ENCODE measurements around the gene OR6C2. TPM values are rescaled to one million over a fixed set of nuclear protein-coding genes. Genes with fewer than 3 reads are reported as not detected.
A peak's percentile ranks its signal among the peaks of the same experiment; 100 is the strongest.
"Not testable (repeated sequence)": the region's sequence is repeated elsewhere in the genome, so short reads cannot be mapped to it uniquely, and the experiment has no call there.

OR6C2 gene
- total RNA-seq = not detected

GRCh38 chr12:55443776-55444175 lies at the start of gene OR6C2:
Gene OR6C2, plus strand, starts transcription at chr12:55444076. Its CDS starts 8,138 bp downstream, at chr12:55452214.
- ATAC-seq = no peak
- no peaks in the 10 kb centered on the region for H3K27me3 ChIP-seq
- H3K4me3 ChIP-seq = no peak within 1 kb of the TSS
- H3K27ac ChIP-seq = no peak within 1 kb of the TSS
- 64 to 70% methylated on average over 2 of the region's 2 CpGs for WGBS, 2 donors (ENCODE audit: low coverage in 1 of 2)
- peaks cover 0 to 18% (median 0%) of the 10 kb centered on the region in 3 donors for H3K9me3 ChIP-seq
- no peaks in the 10 kb centered on the region for H3K4me1 ChIP-seq
- TF ChIP-seq POLR2AphosphoS5 (IDR thresholded peaks at IDR 0.05) (no peak), POLR2A (IDR thresholded peaks at IDR 0.05) (no peak), CTCF (IDR thresholded peaks at IDR 0.05) (no peak), EP300 (IDR thresholded peaks at IDR 0.05) (no peak)
- no peaks in the 10 kb centered on the region for H3K36me3 ChIP-seq

- Histone ChIP-seq H3K36me3 (no peaks in the 10 kb centered on the region), H3K27me3 (no peaks in the 10 kb centered on the region), H3K4me3 (no peak overlapping the region), H3K27ac (no peak overlapping the region), H3K9me3 (no peaks in the 10 kb centered on the region), H3K4me1 (no peaks in the 10 kb centered on the region)
- no peak for ATAC-seq
- TF ChIP-seq CTCF (IDR thresholded peaks at IDR 0.05) (no peak), POLR2AphosphoS5 (IDR thresholded peaks at IDR 0.05) (no peak), EP300 (IDR thresholded peaks at IDR 0.05) (no peak), POLR2A (IDR thresholded peaks at IDR 0.05) (no peak)
- WGBS, 2 donors (ENCODE audit: low coverage in 1 of 2) = 75 to 80% methylated on average over 1 of the region's 1 CpG
These were observed 47.5 kb upstream of the OR6C2 start for GRCh38 chr12:55396326-55396725.

GRCh38 chr12:55400229-55400628 lies 43.6 kb upstream of the OR6C2 start, which contains the start of gene OR6C65:
Gene OR6C65, plus strand, starts transcription at chr12:55400529. Its CDS starts 0 bp downstream, at chr12:55400529.
- TF ChIP-seq POLR2AphosphoS5 (IDR thresholded peaks at IDR 0.05) (no peak), CTCF (IDR thresholded peaks at IDR 0.05) (no peak), POLR2A (IDR thresholded peaks at IDR 0.05) (no peak), EP300 (IDR thresholded peaks at IDR 0.05) (no peak)
- Histone ChIP-seq H3K36me3 (no peaks in the 10 kb centered on the region), H3K4me1 (no peaks in the 10 kb centered on the region), H3K4me3 (no peak within 1 kb of the TSS), H3K27me3 (no peaks in the 10 kb centered on the region), H3K27ac (no peak within 1 kb of the TSS), H3K9me3 (no peaks in the 10 kb centered on the region)
- 86 to 90% methylated on average over 1 of the region's 1 CpG for WGBS, 2 donors (ENCODE audit: low coverage in 1 of 2)
- ATAC-seq = no peak

GRCh38 chr12:55407866-55408265 lies 36.0 kb upstream of the OR6C2 start:
- no peak for TF ChIP-seq CTCF (IDR thresholded peaks at IDR 0.05)
- TF ChIP-seq EP300 (IDR thresholded peaks at IDR 0.05) = no peak
- TF ChIP-seq POLR2AphosphoS5 (IDR thresholded peaks at IDR 0.05) = no peak
- TF ChIP-seq POLR2A (IDR thresholded peaks at IDR 0.05) = no peak
- WGBS, 2 donors (ENCODE audit: low coverage in 1 of 2) = 57 to 64% methylated on average over 1 of the region's 1 CpG
- no peak for ATAC-seq

GRCh38 chr12:55409133-55409532 lies 34.7 kb upstream of the OR6C2 start:
- not testable (repeated sequence) for H3K36me3 ChIP-seq, H3K27me3 ChIP-seq, H3K27ac ChIP-seq, H3K4me1 ChIP-seq, H3K4me3 ChIP-seq, ATAC-seq
- 60 to 100% methylated on average over 1 of the region's 1 CpG for WGBS, 2 donors (ENCODE audit: low coverage in 1 of 2)
- H3K9me3 ChIP-seq = peaks cover 0 to 15% (median 0%) of the 10 kb centered on the region in 3 donors

More at GRCh38 chr12:55407866-55408265, 36.0 kb upstream of the OR6C2 start:
- Histone ChIP-seq H3K4me3 (no peak overlapping the region), H3K9me3 (peaks cover 0 to 15% (median 0%) of the 10 kb centered on the region in 3 donors), H3K4me1 (no peaks in the 10 kb centered on the region), H3K27me3 (no peaks in the 10 kb centered on the region), H3K36me3 (no peaks in the 10 kb centered on the region), H3K27ac (no peak overlapping the region)

- not testable (repeated sequence) for H3K4me1 ChIP-seq, H3K4me3 ChIP-seq, H3K27me3 ChIP-seq, ATAC-seq, H3K27ac ChIP-seq, H3K36me3 ChIP-seq
- H3K9me3 ChIP-seq = peaks cover 0 to 18% (median 0%) of the 10 kb centered on the region in 3 donors
- WGBS, 2 donors (ENCODE audit: low coverage in 1 of 2) = 92 to 95% methylated on average over 4 to 7 of the region's 15 CpGs
These were observed 31.7 kb upstream of the OR6C2 start for GRCh38 chr12:55412138-55412537.

DNA sequence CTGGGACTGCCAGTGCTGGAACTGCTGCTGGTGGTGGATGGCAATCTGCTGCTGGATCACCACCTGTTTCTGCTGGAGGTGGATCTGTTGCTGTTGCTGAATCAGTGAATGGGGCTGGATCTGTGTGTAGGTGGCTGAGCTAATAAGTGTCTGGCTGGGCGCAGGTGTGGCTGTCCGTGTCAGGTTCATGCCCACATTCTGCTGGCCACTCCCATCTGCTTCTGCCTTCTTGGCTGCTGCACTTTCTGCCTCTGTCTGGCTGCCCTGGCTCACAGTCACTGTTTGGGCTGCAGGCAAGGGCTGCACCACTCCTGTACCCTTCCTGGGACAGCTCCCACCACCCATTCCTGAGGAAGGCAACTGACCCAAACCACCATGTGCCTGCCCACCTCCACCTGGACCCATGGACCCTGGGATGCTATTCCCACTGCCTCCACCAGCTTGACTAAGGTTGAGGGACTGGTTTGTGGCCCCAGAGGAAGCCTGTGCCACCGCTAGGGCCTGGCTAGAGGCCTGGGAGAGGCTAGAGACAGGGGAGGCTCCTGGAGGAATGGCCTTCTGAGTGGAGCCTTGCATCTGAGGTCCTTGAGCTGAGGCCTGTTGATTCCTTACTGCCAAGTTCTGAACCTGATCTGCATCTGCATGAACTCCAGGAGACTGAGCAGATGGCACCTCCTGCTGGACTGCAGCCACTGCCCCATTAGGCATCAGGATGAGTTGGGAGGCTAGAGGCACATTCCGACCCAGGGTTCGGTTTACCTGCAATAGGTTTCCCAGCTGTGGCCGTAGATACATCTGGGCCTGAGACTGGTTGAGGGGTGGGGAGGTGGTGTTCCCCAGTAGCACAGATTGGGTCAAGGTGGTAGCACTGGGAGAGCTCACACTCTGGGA lies 30.1 kb upstream of the OR6C2 start:
- not testable (repeated sequence) for H3K4me3 ChIP-seq, H3K27me3 ChIP-seq, H3K9me3 ChIP-seq, H3K27ac ChIP-seq, ATAC-seq, H3K4me1 ChIP-seq, H3K36me3 ChIP-seq
- WGBS, 2 donors (ENCODE audit: low coverage in 1 of 2) = 100% methylated on average over 3 of the region's 6 CpGs; no CpG with 5 or more reads in 1 of the 2 donors

- H3K27me3 ChIP-seq, H3K4me1 ChIP-seq, H3K9me3 ChIP-seq, H3K36me3 ChIP-seq, H3K4me3 ChIP-seq, H3K27ac ChIP-seq: not testable (repeated sequence)
- 94% methylated on average over 3 of the region's 11 CpGs; no CpG with 5 or more reads in 1 of the 2 donors for WGBS, 2 donors (ENCODE audit: low coverage in 1 of 2)
- peak; percentile 15 for ATAC-seq
These were observed 29.5 kb upstream of the OR6C2 start for GRCh38 chr12:55414396-55414823.

Data from gastroesophageal sphincter (tissue), 4 donors.